Activated gamma-delta T cell treated with anti-CD3 and anti-CD28 coated beads, Interleukin-2, amount 50 U/mL, for 16 hours (primary cell): Measurements from ENCODE around the gene TMEM74B.
"Not testable (repeated sequence)": the region's sequence is repeated elsewhere in the genome, so short reads cannot be mapped to it uniquely, and the experiment has no call there.

Experiments used
- DNase-seq: peaks from one replicate; pipeline ENCODE4 v3.0.0-alpha.2; 2020; ENCODE audit warnings: low read depth

TMEM74B gene

GRCh38 chr20:1184638-1185315 lies at the start of gene TMEM74B:
TSS of gene TMEM74B (minus strand) at chr20:1184981. CDS start at chr20:1183801, 1,180 bp downstream.
- no peak for DNase-seq

- DNase-seq: no peak
Measured at GRCh38 chr20:1232286-1233111, 47.7 kb upstream of the TMEM74B start.

- DNase-seq: no peak
Measured at GRCh38 chr20:1229541-1229940, 44.8 kb upstream of the TMEM74B start.

GRCh38 chr20:1225783-1226654 lies 41.2 kb upstream of the TMEM74B start, which contains the start of gene RAD21L1:
TSS of gene RAD21L1 (plus strand) at chr20:1226044. CDS start at chr20:1228454, 2,410 bp downstream.
- DNase-seq: peak; percentile 58

- DNase-seq: no peak
Measured at GRCh38 chr20:1225263-1225782, 40.5 kb upstream of the TMEM74B start.

- DNase-seq: no peak
Measured at GRCh38 chr20:1224205-1224890, 39.6 kb upstream of the TMEM74B start.

- DNase-seq: not testable (repeated sequence)
Measured at GRCh38 chr20:1222750-1223149, 38.0 kb upstream of the TMEM74B start.

GRCh38 chr20:1216527-1217427 lies 32.0 kb upstream of the TMEM74B start:
- DNase-seq: not testable (repeated sequence)

GRCh38 chr20:1215386-1216170 lies 30.8 kb upstream of the TMEM74B start:
- no peak for DNase-seq

- no peak for DNase-seq
Measured at GRCh38 chr20:1214838-1215261, 30.1 kb upstream of the TMEM74B start.

GRCh38 chr20:1212607-1213396 lies 28.0 kb upstream of the TMEM74B start:
- peak; percentile 39 for DNase-seq

- no peak for DNase-seq
Measured at GRCh38 chr20:1212023-1212422, 27.2 kb upstream of the TMEM74B start.

- no peak for DNase-seq
Measured at GRCh38 chr20:1210501-1210900, 25.7 kb upstream of the TMEM74B start.

GRCh38 chr20:1209447-1210387 lies 24.9 kb upstream of the TMEM74B start:
- DNase-seq: no peak

GRCh38 chr20:1207293-1207878 lies 22.6 kb upstream of the TMEM74B start:
- DNase-seq: no peak

GRCh38 chr20:1206366-1207148 lies 21.8 kb upstream of the TMEM74B start:
- no peak for DNase-seq
